Activated naive CD4-positive, alpha-beta T cell treated with anti-CD3 and anti-CD28 coated beads, Interleukin-2, amount 10 ng/mL, durations not matched to agents 7 days and 5 days (primary cell): ENCODE results near the gene RASL11B.
A peak's percentile ranks its signal among the peaks of the same experiment; 100 is the strongest.

Experiments
- CTCF ChIA-PET: fragments of 350-600 bp; sonication (Branson Sonifier 250); formaldehyde crosslinking; loops from one replicate; lab custom pipeline; 2021; ENCODE audit warnings: antibody characterized with exemption; lab: Charles Lee
- DNase-seq: peaks from one replicate; pipeline ENCODE4 v3.0.0-alpha.2; 2020
- H3K27ac Mint-ChIP-seq: one replicate; pipeline ENCODE4 v1.8.0; 2021; ENCODE audit warnings: mild to moderate bottlenecking, moderate library complexity, mixed read lengths
- H3K27me3 Mint-ChIP-seq: one replicate; pipeline ENCODE4 v1.8.0; 2021; ENCODE audit warnings: mild to moderate bottlenecking, mixed read lengths
- H3K36me3 Mint-ChIP-seq: one replicate; pipeline ENCODE4 v1.8.0; 2021; ENCODE audit warnings: mixed read lengths
- H3K4me1 Mint-ChIP-seq: one replicate; pipeline ENCODE4 v1.8.0; 2021; ENCODE audit warnings: mixed read lengths
- H3K4me3 Mint-ChIP-seq: one replicate; pipeline ENCODE4 v1.8.0; 2021; ENCODE audit warnings: mild to moderate bottlenecking, moderate library complexity, mixed read lengths
- H3K9me3 Mint-ChIP-seq: one replicate; pipeline ENCODE4 v1.8.0; 2021; ENCODE audit warnings: mixed read lengths

Gene RASL11B

DNA sequence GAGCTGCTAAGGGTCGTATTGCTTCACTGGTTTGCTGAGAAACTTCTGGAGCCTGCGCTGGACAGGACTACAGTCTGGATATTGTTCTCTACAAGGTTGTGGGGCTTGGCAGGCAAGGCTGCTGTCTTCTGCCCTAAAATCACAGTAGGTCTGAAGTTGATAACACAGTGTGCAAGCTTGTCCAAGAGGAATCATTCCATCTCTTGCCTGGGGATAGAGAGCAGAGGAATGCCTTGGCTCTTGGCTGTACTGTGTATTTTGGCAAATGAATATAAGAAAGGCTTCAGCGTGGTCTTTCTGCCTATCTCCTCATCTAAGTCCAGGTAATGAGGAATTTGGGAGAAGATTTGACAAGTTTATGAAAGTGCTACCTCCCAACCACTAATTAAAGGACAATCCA, 9.4 kb upstream of the RASL11B start:
- H3K4me1 Mint-ChIP-seq = peaks cover 7% of the 10 kb centered on the region
- no peak overlapping the region for H3K4me3 Mint-ChIP-seq
- peaks cover 2% of the 10 kb centered on the region for H3K9me3 Mint-ChIP-seq
- DNase-seq = no peak
- CTCF ChIA-PET = interaction anchor here (1.4 kb wide), 1 partner anchor 59 kb away, joined by 3 read pairs; no protein-coding TSS in a partner anchor
- H3K27me3 Mint-ChIP-seq = peaks cover 10% of the 10 kb centered on the region
- no peak overlapping the region for H3K27ac Mint-ChIP-seq
- H3K36me3 Mint-ChIP-seq = no peaks in the 10 kb centered on the region

DNA sequence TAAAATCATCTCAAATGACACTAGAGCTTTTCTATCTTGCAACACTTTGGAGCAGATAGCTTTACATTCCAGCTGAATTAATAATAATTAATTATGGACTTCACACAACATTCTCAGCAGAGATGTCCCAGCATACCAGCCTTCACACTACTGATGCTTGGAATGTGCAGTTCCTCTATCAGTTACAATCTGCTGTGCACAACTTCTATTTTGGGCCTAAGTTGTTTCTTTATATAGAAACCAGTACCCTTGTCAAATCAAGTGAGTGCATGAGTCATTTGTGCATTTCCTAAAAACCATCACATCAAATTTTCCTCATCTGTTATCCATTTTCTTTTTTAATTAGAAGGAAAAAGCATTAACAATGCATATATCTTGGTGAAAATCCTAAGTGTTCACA, 8.8 kb upstream of the RASL11B start:
- Mint-ChIP-seq H3K27me3 (peaks cover 12% of the 10 kb centered on the region), H3K9me3 (peaks cover 2% of the 10 kb centered on the region), H3K4me3 (no peak overlapping the region), H3K4me1 (peaks cover 7% of the 10 kb centered on the region), H3K27ac (no peak overlapping the region), H3K36me3 (no peaks in the 10 kb centered on the region)
- CTCF ChIA-PET = interaction anchor here (0.6 to 1.4 kb wide), 2 partner anchors 23 to 58 kb away, joined by 3 read pairs; no protein-coding TSS in a partner anchor
- DNase-seq = no peak

DNA sequence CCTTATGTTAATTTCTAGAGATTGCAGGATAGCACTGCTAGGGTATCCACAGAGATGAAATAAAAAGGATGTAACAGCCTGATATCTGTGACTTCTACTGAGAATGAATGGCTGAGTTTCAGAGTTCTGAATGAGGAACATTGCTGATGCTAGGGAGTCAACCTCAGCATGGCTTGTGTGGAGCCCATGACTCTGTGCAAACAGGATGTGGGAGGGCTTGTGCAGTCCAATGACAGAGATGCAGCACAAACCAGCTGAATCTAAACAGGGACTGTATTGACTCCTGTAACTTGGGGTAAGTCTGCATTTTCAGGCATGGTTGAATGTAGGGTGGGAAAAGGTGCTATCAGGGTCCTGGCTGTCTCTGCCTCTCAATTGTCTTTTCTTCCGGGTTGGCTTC, 5.3 kb upstream of the RASL11B start:
- Mint-ChIP-seq H3K27me3 (peaks cover 36% of the 10 kb centered on the region), H3K36me3 (no peaks in the 10 kb centered on the region), H3K27ac (no peak overlapping the region), H3K9me3 (peaks cover 2% of the 10 kb centered on the region), H3K4me3 (no peak overlapping the region), H3K4me1 (peaks cover 17% of the 10 kb centered on the region)
- DNase-seq = peak; percentile 36
- CTCF ChIA-PET = interaction anchor here (0.6 kb wide), 1 partner anchor 471 kb away, joined by 3 read pairs; no protein-coding TSS in a partner anchor

DNA sequence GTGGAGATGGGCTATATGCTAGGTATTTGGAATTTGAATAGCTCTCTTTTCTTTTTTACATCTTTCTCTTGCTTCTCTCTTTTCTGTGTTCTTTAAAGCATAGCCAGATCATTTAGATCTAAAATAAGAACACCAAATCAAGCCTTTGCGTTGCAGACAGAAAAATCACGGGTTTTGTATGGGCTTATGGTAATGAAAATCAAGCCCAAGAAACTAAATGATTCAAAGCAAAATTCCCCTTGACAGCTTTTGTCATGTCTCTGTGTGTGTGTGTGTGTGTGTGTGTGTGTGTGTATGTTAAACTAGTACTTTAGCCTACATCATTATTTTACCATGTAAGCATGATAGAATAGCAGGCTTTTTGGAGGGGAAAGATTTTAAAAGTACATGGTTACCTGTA, 1.8 kb upstream of the RASL11B start:
- DNase-seq = no peak
- no peak overlapping the region for H3K27ac Mint-ChIP-seq

DNA sequence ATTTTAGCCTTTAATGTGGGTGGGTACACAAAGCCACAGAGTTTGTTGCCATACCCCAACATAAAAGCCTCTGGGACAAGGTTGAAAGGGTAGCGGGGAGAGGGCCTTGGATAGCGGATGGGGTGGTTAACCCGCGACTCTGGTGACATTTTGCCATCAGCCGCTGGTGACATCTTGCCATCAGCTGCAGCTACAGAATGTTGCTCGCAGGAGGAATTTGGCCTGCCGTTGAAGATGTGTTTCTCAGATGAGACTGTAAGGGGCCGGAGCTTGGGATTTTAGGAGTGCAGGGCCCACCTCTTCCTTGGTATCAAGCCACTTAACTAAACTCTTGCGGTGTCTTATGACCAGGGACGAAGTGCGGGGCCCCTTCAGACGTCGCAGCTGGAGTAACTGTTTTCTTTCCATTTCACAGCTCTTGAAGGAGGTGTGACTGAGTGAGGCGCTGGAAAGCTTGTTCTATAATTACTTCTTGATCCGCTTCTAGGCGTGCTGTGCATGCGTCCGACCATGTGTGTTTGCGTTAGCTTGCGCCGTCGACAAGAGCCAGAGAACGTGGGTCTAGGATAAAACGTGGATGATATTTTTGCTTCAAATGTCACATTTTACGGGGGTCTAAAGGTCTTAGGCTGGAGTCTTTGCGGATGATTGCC, 820 bp upstream of the RASL11B start:
- no peaks in the 10 kb centered on the region for H3K36me3 Mint-ChIP-seq
- H3K27me3 Mint-ChIP-seq = peaks cover 51% of the 10 kb centered on the region
- peak overlapping the region; percentile 72 for H3K4me3 Mint-ChIP-seq
- peaks cover 17% of the 10 kb centered on the region for H3K4me1 Mint-ChIP-seq
- CTCF ChIA-PET = interaction anchor here (1.0 to 1.1 kb wide), 2 partner anchors 38 to 121 kb away, joined by 3 read pairs; no protein-coding TSS in a partner anchor
- no peak for DNase-seq
- peaks cover 2% of the 10 kb centered on the region for H3K9me3 Mint-ChIP-seq
- no peak overlapping the region for H3K27ac Mint-ChIP-seq

More for the DNA sequence above, 1.8 kb upstream of the RASL11B start:
- H3K4me3 Mint-ChIP-seq = no peak overlapping the region
- H3K36me3 Mint-ChIP-seq = no peaks in the 10 kb centered on the region
- H3K27me3 Mint-ChIP-seq = peaks cover 52% of the 10 kb centered on the region
- CTCF ChIA-PET = no interaction called here
- peaks cover 2% of the 10 kb centered on the region for H3K9me3 Mint-ChIP-seq
- H3K4me1 Mint-ChIP-seq = peaks cover 17% of the 10 kb centered on the region

DNA sequence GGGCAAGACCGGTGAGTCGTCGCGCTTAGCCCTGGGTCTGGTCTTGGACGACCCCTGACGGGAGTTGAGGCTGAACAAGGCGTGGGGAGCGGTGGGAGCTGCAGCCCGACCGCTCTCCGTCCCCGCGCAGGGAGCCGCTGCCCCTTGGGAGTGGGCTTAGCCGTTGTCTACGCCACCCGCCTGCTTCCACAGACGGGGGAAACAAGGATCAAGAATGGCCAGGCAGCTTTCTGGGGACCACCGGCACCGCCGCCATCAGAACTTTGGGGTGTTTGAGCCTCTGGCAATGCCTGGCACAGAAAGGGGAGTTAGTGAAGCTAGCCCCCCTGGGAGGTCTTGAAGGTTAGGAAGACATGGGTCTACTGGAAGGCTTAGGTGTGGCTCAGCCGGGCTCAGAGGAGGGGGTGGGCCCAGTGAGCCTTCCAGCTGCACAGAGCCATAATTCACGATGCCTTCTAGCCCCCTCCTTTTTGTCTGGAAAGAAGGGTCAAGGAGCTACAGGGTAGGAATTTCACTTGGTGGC, 583 bp downstream of the RASL11B start:
- no peak for DNase-seq
- H3K4me1 Mint-ChIP-seq = peaks cover 9% of the 10 kb centered on the region
- no peak overlapping the region for H3K27ac Mint-ChIP-seq
- no peaks in the 10 kb centered on the region for H3K36me3 Mint-ChIP-seq
- peak overlapping the region; percentile 72 for H3K4me3 Mint-ChIP-seq
- peaks cover under 1% of the 10 kb centered on the region for H3K9me3 Mint-ChIP-seq
- peaks cover 46% of the 10 kb centered on the region for H3K27me3 Mint-ChIP-seq
- CTCF ChIA-PET = no interaction called here

DNA sequence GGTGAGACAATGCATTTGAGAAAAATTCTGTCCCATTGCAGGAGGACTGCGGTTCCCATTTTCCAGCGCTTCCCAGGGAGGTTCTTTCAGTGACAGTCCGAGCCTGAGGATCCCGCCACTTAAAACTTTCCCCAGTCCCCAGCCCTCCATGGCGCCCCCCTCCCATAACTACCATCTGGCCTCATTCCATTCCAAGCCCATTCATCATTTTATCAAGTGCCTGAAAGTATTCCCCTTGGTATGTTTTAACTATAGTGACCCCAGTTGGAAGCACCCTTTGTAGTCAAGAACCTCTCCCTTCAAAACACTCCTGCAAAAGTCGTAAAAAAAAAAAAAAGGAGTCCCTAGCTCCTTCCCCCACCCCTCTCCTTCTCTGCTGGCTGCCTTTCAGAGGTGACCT, 1.2 kb downstream of the RASL11B start:
- no peak for DNase-seq
- peaks cover 44% of the 10 kb centered on the region for H3K27me3 Mint-ChIP-seq
- no peaks in the 10 kb centered on the region for H3K36me3 Mint-ChIP-seq
- no peak overlapping the region for H3K27ac Mint-ChIP-seq
- H3K4me3 Mint-ChIP-seq = peak overlapping the region; percentile 2
- H3K4me1 Mint-ChIP-seq = peaks cover 9% of the 10 kb centered on the region
- H3K9me3 Mint-ChIP-seq = no peaks in the 10 kb centered on the region
- CTCF ChIA-PET = no interaction called here

DNA sequence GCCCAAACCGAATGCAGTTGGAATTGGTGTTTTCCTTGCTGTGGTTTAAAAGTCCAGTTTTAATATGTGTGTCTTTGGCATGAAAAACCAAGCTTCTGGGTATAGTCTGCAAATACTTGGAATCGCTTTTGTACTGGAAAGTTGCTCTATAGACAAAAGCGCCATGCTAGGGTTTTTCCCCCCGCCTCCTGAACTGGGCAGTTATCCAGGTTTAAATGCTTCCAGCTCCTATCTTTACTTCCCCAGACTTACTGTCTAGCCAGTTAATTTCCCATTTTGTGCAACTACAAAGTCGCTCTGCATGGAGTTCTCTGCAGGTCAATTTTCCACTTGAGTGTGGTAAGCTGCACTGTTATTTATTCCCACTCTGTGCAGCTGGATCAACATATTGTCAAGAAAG, 2.7 kb downstream of the RASL11B start:
- Mint-ChIP-seq H3K27me3 (peaks cover 39% of the 10 kb centered on the region), H3K9me3 (no peaks in the 10 kb centered on the region), H3K4me1 (peaks cover 9% of the 10 kb centered on the region), H3K27ac (no peak overlapping the region), H3K4me3 (no peak overlapping the region), H3K36me3 (no peaks in the 10 kb centered on the region)
- no peak for DNase-seq
- CTCF ChIA-PET = no interaction called here

DNA sequence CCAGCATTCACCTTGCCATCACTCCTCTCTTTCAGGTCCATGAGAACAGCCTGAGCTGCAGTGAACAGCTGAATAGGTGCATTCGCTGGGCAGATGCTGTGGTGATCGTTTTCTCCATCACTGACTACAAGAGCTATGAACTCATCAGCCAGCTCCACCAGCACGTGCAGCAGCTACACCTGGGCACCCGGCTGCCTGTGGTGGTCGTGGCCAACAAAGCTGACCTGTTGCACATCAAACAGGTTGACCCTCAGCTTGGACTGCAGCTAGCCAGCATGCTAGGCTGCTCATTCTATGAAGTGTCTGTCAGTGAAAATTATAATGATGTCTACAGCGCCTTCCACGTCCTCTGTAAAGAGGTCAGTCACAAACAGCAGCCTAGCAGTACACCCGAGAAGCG, 3.2 kb downstream of the RASL11B start:
- H3K27ac Mint-ChIP-seq = no peak overlapping the region
- peaks cover 9% of the 10 kb centered on the region for H3K4me1 Mint-ChIP-seq
- H3K9me3 Mint-ChIP-seq = no peaks in the 10 kb centered on the region
- peaks cover 34% of the 10 kb centered on the region for H3K27me3 Mint-ChIP-seq
- H3K4me3 Mint-ChIP-seq = no peak overlapping the region
- CTCF ChIA-PET = no interaction called here
- no peak for DNase-seq
- no peaks in the 10 kb centered on the region for H3K36me3 Mint-ChIP-seq

DNA sequence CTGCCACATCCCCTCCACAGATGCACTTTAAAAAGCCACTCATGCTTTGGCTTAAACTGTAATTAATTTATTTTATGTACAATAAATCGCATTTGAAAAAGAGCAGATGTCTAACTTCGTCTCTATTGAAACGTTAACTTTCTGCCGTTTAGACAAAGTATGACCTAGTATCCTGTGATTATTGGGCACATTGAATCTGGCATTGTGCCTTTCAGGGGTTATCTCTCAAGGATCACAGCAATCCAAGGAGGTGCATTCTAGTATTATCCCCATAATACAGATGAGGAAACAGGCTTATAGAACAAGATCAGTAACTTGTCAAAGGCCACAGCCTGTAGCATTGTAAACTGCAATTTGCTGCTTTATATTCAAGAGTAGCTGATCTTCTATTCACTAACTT, 4.6 kb downstream of the RASL11B start:
- no peak for DNase-seq
- CTCF ChIA-PET = interaction anchor here (0.8 to 1.1 kb wide), 2 partner anchors 20 to 42 kb away, joined by 3 read pairs; no protein-coding TSS in a partner anchor
- Mint-ChIP-seq H3K27ac (no peak overlapping the region), H3K36me3 (no peaks in the 10 kb centered on the region), H3K9me3 (no peaks in the 10 kb centered on the region), H3K27me3 (peaks cover 20% of the 10 kb centered on the region), H3K4me1 (peaks cover under 1% of the 10 kb centered on the region), H3K4me3 (no peak overlapping the region)

DNA sequence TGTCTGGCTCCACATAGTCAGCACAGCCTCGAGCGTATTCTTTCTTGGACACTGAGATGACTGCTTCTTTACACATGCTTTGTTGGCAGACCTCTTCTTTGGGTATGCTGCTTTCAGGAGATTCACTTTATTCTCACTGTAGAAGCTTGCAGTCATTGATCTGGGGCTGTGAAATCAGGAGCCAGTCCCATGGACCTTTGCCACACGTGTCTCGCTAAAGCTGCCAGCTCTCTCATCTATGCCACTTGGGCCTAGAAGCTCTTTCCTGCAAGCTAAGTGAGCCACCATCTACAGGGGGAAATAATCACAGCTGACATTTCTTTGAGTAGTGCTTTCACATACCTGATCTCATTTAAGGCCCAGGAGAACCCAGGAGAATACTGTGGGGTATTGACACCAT, 5.0 kb downstream of the RASL11B start:
- peaks cover 18% of the 10 kb centered on the region for H3K27me3 Mint-ChIP-seq
- CTCF ChIA-PET = interaction anchor here (0.8 to 1.1 kb wide), 2 partner anchors 20 to 41 kb away, joined by 3 read pairs; no protein-coding TSS in a partner anchor
- no peak overlapping the region for H3K4me3 Mint-ChIP-seq
- H3K9me3 Mint-ChIP-seq = no peaks in the 10 kb centered on the region
- no peak overlapping the region for H3K27ac Mint-ChIP-seq
- no peak for DNase-seq
- peaks cover under 1% of the 10 kb centered on the region for H3K36me3 Mint-ChIP-seq
- no peaks in the 10 kb centered on the region for H3K4me1 Mint-ChIP-seq

DNA sequence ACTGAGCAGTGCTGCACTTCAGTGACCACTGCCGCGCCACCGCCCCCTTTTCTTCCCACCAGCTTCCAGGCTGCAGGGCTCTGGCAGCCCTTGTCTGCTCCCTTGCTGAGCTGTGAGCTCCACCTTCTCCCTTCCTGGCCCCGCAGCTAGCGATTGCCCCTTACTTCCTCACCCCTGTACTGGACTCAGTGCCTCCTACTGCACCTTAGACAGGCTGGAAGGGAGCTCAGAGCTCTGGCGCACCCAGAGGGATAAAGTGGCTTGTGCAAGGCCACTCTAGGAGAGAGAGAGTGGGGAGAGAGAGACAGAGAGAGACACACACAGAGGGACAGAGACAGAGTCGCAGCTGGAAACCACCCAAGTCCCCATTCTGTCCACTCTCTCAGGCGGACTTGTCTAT, 6.0 kb downstream of the RASL11B start:
- CTCF ChIA-PET = no interaction called here

DNA sequence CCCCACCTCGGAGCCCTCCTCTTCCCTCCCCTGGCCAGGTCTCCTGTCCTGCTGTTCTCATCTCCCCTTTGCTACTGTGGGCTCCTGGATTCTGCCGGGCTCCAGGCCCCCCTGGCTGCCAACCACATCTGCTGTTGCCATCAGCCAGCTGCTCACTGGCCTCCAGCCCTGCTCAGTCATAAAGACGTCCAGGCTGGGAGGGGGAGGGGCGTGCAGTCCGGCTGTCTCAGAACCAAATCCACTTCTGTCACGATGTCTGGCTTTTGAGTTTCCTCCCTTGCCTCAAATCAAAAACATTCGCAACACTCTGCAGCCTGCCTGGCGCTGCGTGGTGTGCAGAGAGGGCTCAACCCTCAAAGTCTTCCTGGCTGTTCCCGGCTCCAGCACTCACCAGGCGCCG, 7.1 kb downstream of the RASL11B start:
- DNase-seq = no peak
- Mint-ChIP-seq H3K27ac (no peak overlapping the region), H3K4me1 (no peaks in the 10 kb centered on the region), H3K36me3 (peaks cover 2% of the 10 kb centered on the region), H3K4me3 (no peak overlapping the region), H3K9me3 (no peaks in the 10 kb centered on the region), H3K27me3 (peaks cover 6% of the 10 kb centered on the region)
- CTCF ChIA-PET = no interaction called here

More for the DNA sequence above, 6.0 kb downstream of the RASL11B start:
- Mint-ChIP-seq H3K9me3 (no peaks in the 10 kb centered on the region), H3K36me3 (peaks cover 2% of the 10 kb centered on the region), H3K4me1 (no peaks in the 10 kb centered on the region), H3K27me3 (peaks cover 11% of the 10 kb centered on the region), H3K27ac (no peak overlapping the region), H3K4me3 (no peak overlapping the region)
- DNase-seq = no peak

DNA sequence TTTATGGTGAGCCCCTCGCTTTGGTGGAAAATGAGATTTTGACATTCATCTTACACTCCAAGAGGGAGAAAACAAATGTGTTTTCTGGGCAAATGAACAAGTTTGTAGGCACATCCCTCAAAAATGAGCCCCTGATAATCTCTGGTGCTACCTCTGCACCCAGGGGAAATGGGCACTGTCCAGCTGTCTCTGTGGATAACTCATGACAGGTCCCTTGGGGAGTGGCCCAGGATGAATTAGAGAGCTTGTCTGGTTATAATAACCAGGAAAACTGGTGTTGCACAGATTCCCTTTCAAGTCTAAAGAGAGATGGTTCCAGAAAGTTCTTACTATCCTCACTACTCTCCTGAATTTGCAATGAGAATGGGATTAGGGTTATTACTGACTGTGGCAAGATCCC, 7.5 kb downstream of the RASL11B start:
- H3K27ac Mint-ChIP-seq = no peak overlapping the region
- peaks cover 2% of the 10 kb centered on the region for H3K36me3 Mint-ChIP-seq
- H3K4me3 Mint-ChIP-seq = no peak overlapping the region
- CTCF ChIA-PET = no interaction called here
- no peaks in the 10 kb centered on the region for H3K4me1 Mint-ChIP-seq
- H3K27me3 Mint-ChIP-seq = peaks cover 6% of the 10 kb centered on the region
- H3K9me3 Mint-ChIP-seq = no peaks in the 10 kb centered on the region
- no peak for DNase-seq

DNA sequence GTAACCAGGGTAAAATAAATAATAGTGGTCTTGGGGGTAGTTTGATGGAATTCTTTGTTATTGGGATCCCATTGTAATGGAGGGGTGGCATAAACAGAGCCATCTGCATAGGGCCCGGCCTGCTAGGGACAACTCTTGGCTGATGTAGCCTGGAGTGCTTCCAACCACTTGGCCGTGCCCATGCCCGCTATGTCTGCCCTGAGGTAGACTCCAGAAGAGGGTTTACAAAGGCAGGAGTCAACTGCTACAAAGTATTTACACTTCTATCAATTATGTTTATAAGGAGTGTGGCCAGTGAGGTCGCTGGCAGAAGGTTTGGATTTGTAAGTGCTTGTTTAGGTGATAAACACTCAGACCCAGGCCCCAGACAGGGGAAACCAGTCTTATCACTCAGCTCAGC, 8.1 kb downstream of the RASL11B start:
- no peak for DNase-seq
- CTCF ChIA-PET = no interaction called here
- peaks cover 2% of the 10 kb centered on the region for H3K36me3 Mint-ChIP-seq
- H3K4me1 Mint-ChIP-seq = no peaks in the 10 kb centered on the region
- no peak overlapping the region for H3K4me3 Mint-ChIP-seq
- H3K9me3 Mint-ChIP-seq = no peaks in the 10 kb centered on the region
- peaks cover 5% of the 10 kb centered on the region for H3K27me3 Mint-ChIP-seq
- no peak overlapping the region for H3K27ac Mint-ChIP-seq
